Esophagus squamous epithelium (tissue), 4 donors: ENCODE measurements around the gene TSPAN4.

Source experiments
- CTCF ChIP-seq, 6 experiments: fragments of 450-650 bp in 4 of 6; fragments of 200-600 bp in 2 of 6; sonication (generic) in 2 of 6; IDR thresholded peaks; one replicate each; pipeline ENCODE4 v1.5.1; 2016 to 2019; ENCODE audit warnings: antibody characterized with exemption in 6 of 6, mild to moderate bottlenecking in 4 of 6, moderate library complexity in 4 of 6
- POLR2A ChIP-seq, 4 donors: fragments of 450-650 bp; IDR thresholded peaks; one replicate each; pipeline ENCODE4 v1.6.1; 2017; ENCODE audit warnings: antibody characterized with exemption in 4 of 4, mild to moderate bottlenecking in 4 of 4, moderate library complexity in 3 of 4

- no peak for TF ChIP-seq CTCF (IDR thresholded peaks at IDR 0.05)
- TF ChIP-seq POLR2A (IDR thresholded peaks at IDR 0.05) = no peak
These were observed 26.8 kb upstream of the TSPAN4 start for GRCh38 chr11:815675-816432.
